Activated gamma-delta T cell treated with anti-CD3 and anti-CD28 coated beads, Interleukin-2, amount 50 U/mL, for 16 hours (primary cell): Measurements from ENCODE around the gene PCDH10.
"Not testable (repeated sequence)": the region's sequence is repeated elsewhere in the genome, so short reads cannot be mapped to it uniquely, and the experiment has no call there.

Experiments
- DNase-seq: peaks from one replicate; pipeline ENCODE4 v3.0.0-alpha.2; 2020; ENCODE audit warnings: low read depth

PCDH10 gene

GRCh38 chr4:133233922-133234321 lies 84.8 kb downstream of the PCDH10 start:
- DNase-seq: no peak

GRCh38 chr4:133240451-133240850 lies 91.4 kb downstream of the PCDH10 start:
- not testable (repeated sequence) for DNase-seq
